CD4-positive, alpha-beta T cell treated with Interleukin-6 for 4 hours (primary cell): ENCODE data around the gene ITGA8.

Experiments used
- DNase-seq: peaks from one replicate; pipeline ENCODE4 v3.0.0-alpha.2; 2020; ENCODE audit warnings: mixed read lengths

Gene ITGA8

GRCh38 chr10:15730341-15730740 is 10.6 kb upstream of the ITGA8 start:
- DNase-seq, result no peak

- DNase-seq, result no peak
These were observed 10.2 kb upstream of the ITGA8 start for GRCh38 chr10:15729890-15730289.

GRCh38 chr10:15726042-15726441 is 6.3 kb upstream of the ITGA8 start:
- no peak for DNase-seq

- no peak for DNase-seq
These were observed 5.9 kb upstream of the ITGA8 start for GRCh38 chr10:15725603-15726002.

GRCh38 chr10:15724683-15725082 is 5.0 kb upstream of the ITGA8 start:
- DNase-seq, result no peak

- no peak for DNase-seq
These were observed 4.1 kb upstream of the ITGA8 start for GRCh38 chr10:15723803-15724202.

GRCh38 chr10:15720635-15721287 is 1.0 kb upstream of the ITGA8 start:
- no peak for DNase-seq

GRCh38 chr10:15719049-15719898 is 448 bp downstream of the ITGA8 start:
- no peak for DNase-seq

GRCh38 chr10:15718694-15719048 is 1.1 kb downstream of the ITGA8 start:
- no peak for DNase-seq

GRCh38 chr10:15715619-15716227 is 4.0 kb downstream of the ITGA8 start:
- no peak for DNase-seq

GRCh38 chr10:15714847-15715246 is 4.9 kb downstream of the ITGA8 start:
- no peak for DNase-seq

GRCh38 chr10:15712883-15713282 is 6.8 kb downstream of the ITGA8 start:
- no peak for DNase-seq

GRCh38 chr10:15710455-15710854 is 9.3 kb downstream of the ITGA8 start:
- no peak for DNase-seq

- no peak for DNase-seq
These were observed 14.4 kb downstream of the ITGA8 start for GRCh38 chr10:15705298-15705697.

- no peak for DNase-seq
These were observed 15.1 kb downstream of the ITGA8 start for GRCh38 chr10:15704581-15704968.

GRCh38 chr10:15703944-15704580 is 15.7 kb downstream of the ITGA8 start:
- DNase-seq, result no peak

- no peak for DNase-seq
These were observed 16.4 kb downstream of the ITGA8 start for GRCh38 chr10:15703151-15703880.

- no peak for DNase-seq
These were observed 19.5 kb downstream of the ITGA8 start for GRCh38 chr10:15700078-15700674.

- DNase-seq, result no peak
These were observed 23.9 kb downstream of the ITGA8 start for GRCh38 chr10:15695852-15696251.

GRCh38 chr10:15690031-15690430 is 29.7 kb downstream of the ITGA8 start:
- DNase-seq, result no peak

GRCh38 chr10:15684768-15685167 is 35.0 kb downstream of the ITGA8 start:
- DNase-seq, result no peak

GRCh38 chr10:15681076-15681475 is 38.6 kb downstream of the ITGA8 start:
- DNase-seq, result no peak
